Glutamatergic neuron (in vitro differentiated cells): Measurements from ENCODE around the gene EPSTI1. TPM values are rescaled to one million over a fixed set of nuclear protein-coding genes. Genes with fewer than 3 reads are reported as not detected.

Experiments used
- DNase-seq: peaks from one replicate; pipeline ENCODE4 v3.0.0; 2022
- H3K27ac Mint-ChIP-seq: one replicate; pipeline ENCODE4 v1.8.0; 2020; ENCODE audit warnings: mild to moderate bottlenecking, mixed read lengths, inconsistent platforms; ENCODE audit not compliant: unreplicated experiment
- H3K27me3 Mint-ChIP-seq: one replicate; pipeline ENCODE4 v1.8.0; 2020; ENCODE audit warnings: mild to moderate bottlenecking, moderate library complexity, mixed read lengths, inconsistent platforms; ENCODE audit not compliant: unreplicated experiment
- H3K36me3 Mint-ChIP-seq: one replicate; pipeline ENCODE4 v1.8.0; 2020; ENCODE audit warnings: mild to moderate bottlenecking, mixed read lengths, inconsistent platforms; ENCODE audit not compliant: unreplicated experiment
- H3K4me1 Mint-ChIP-seq: one replicate; pipeline ENCODE4 v1.8.0; 2020; ENCODE audit warnings: mild to moderate bottlenecking, low read depth, mixed read lengths, inconsistent platforms; ENCODE audit not compliant: unreplicated experiment
- H3K4me3 Mint-ChIP-seq: one replicate; pipeline ENCODE4 v1.8.0; 2020; ENCODE audit warnings: mild to moderate bottlenecking, mixed read lengths, inconsistent platforms; ENCODE audit not compliant: unreplicated experiment
- H3K9me3 Mint-ChIP-seq: one replicate; pipeline ENCODE4 v1.8.0; 2020; ENCODE audit warnings: mild to moderate bottlenecking, moderate library complexity, mixed read lengths, inconsistent platforms; ENCODE audit not compliant: unreplicated experiment
- CTCF ChIP-seq: fragments of 200-600 bp; sonication (generic); IDR thresholded peaks from one replicate; pipeline ENCODE4 v1.5.0; 2021; ENCODE audit not compliant: partially characterized antibody, unreplicated experiment
- total RNA-seq: library from RNA; stranded (reverse); fragmentation: NEBNext Ultra II Directional; extraction: Animal tissue kit (Norgen Biotek cat#: 25700); gene quantifications from one replicate; pipeline ENCODE4 v1.2.1, GENCODE V29; 2021; ENCODE audit not compliant: unreplicated experiment

EPSTI1 gene
- total RNA-seq, 1 donor from 2014 or later: not detected

- TF ChIP-seq CTCF: no peak
- Mint-ChIP-seq H3K4me3 (no peak overlapping the region), H3K27ac (no peak overlapping the region), H3K4me1 (peaks cover 45% of the 10 kb centered on the region), H3K9me3 (peaks cover 8% of the 10 kb centered on the region), H3K27me3 (peaks cover 7% of the 10 kb centered on the region), H3K36me3 (peaks cover 6% of the 10 kb centered on the region)
- DNase-seq: no peak
These were observed 108.9 kb downstream of the EPSTI1 start for GRCh38 chr13:42883142-42883541.

DNA sequence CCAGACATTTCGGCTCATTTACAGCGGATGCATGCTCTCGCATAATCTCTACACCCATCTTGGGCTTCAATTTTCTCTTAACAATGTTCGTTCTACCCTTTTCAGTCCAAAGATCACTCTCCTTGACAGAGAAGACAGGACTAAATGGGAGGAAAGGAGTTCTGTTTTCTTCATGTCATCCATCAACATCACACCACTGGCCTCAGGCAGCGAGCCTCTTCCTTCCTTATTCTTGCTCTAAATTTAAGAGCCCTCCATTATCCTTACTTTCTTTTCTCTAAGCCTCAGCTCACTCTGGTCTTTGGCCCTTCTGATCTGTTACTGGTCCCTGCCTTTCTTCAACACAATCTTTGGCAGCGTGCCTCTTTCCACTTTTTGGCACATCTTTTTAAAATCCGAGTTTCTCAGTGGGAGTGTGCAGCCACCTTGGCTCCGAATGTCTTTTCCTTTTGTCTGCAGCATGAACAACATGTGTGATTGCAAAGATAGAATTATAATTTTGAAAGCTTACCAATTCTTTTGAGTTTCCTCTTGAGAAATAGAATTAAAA, 111.9 kb downstream of the EPSTI1 start:
- Mint-ChIP-seq H3K9me3 (peaks cover 8% of the 10 kb centered on the region), H3K4me3 (no peak overlapping the region), H3K27me3 (peaks cover 7% of the 10 kb centered on the region), H3K36me3 (peaks cover 6% of the 10 kb centered on the region), H3K4me1 (peaks cover 41% of the 10 kb centered on the region), H3K27ac (no peak overlapping the region)
- no peak for TF ChIP-seq CTCF
- no peak for DNase-seq

- H3K4me1 Mint-ChIP-seq: peaks cover 31% of the 10 kb centered on the region
- peaks cover 6% of the 10 kb centered on the region for H3K36me3 Mint-ChIP-seq
- H3K27me3 Mint-ChIP-seq: peaks cover 2% of the 10 kb centered on the region
These were observed 113.3 kb downstream of the EPSTI1 start for GRCh38 chr13:42878721-42879120.

GRCh38 chr13:42876887-42877545, 115.0 kb downstream of the EPSTI1 start:
- no peak for DNase-seq
- no peak overlapping the region for H3K4me3 Mint-ChIP-seq

More at GRCh38 chr13:42878721-42879120, 113.3 kb downstream of the EPSTI1 start:
- H3K27ac Mint-ChIP-seq: no peak overlapping the region
- peaks cover 3% of the 10 kb centered on the region for H3K9me3 Mint-ChIP-seq
- no peak for DNase-seq
- no peak for TF ChIP-seq CTCF
- H3K4me3 Mint-ChIP-seq: no peak overlapping the region

More at GRCh38 chr13:42876887-42877545, 115.0 kb downstream of the EPSTI1 start:
- H3K36me3 Mint-ChIP-seq: peaks cover 6% of the 10 kb centered on the region
- no peak overlapping the region for H3K27ac Mint-ChIP-seq
- peaks cover 1% of the 10 kb centered on the region for H3K9me3 Mint-ChIP-seq
- peaks cover 1% of the 10 kb centered on the region for H3K27me3 Mint-ChIP-seq
- no peak for TF ChIP-seq CTCF
- H3K4me1 Mint-ChIP-seq: peaks cover 22% of the 10 kb centered on the region
